ENCODE measurements around the gene ARFIP2.

The ARFIP2 gene

GRCh38 chr11:6431861-6432260, 49.3 kb downstream of the ARFIP2 start:
- Histone ChIP-seq H3K9me3 (ENCODE audit: control insufficient read depth, low read length) (no peaks in the 10 kb centered on the region), H3K27ac (ENCODE audit: low read length, poor library complexity, severe bottlenecking) (no peak overlapping the region), H2AK5ac (ENCODE audit: low read length, severe bottlenecking) (no peak overlapping the region), H3K4me2 (ENCODE audit: low read length, poor library complexity, severe bottlenecking) (no peak overlapping the region), H3K4ac (ENCODE audit: low read depth in 1 of 2, low read length in 2 of 2) (no peak overlapping the region), H3K36me3 (ENCODE audit: control insufficient read depth in 1 of 2, insufficient read depth in 2 of 2, low read depth in 1 of 2, low read length in 2 of 2) (peaks cover 0 to 3% of the 10 kb centered on the region in 2 experiments), H2BK15ac (ENCODE audit: low read depth, poor library complexity, severe bottlenecking) (no peak overlapping the region), H4K91ac (ENCODE audit: low read length) (no peak overlapping the region), H4K8ac (ENCODE audit: low read length) (no peak overlapping the region), H2BK120ac (ENCODE audit: low read depth, low read length) (no peak overlapping the region), H3K9ac (ENCODE audit: low read length) (no peak overlapping the region), H3K14ac (ENCODE audit: low read length in 2 of 2) (no peak overlapping the region), H2BK12ac (ENCODE audit: low read length in 2 of 2) (no peak overlapping the region), H3K79me1 (replicated peaks; ENCODE audit: low read length, poor library complexity, severe bottlenecking) (no peaks in the 10 kb centered on the region), H3K27me3 (ENCODE audit: control insufficient read depth in 1 of 2, insufficient read depth in 1 of 2, low read length in 2 of 2) (no peaks in the 10 kb centered on the region), H3K18ac (ENCODE audit: low read depth in 1 of 2, low read length in 2 of 2) (no peak overlapping the region), H3K4me1 (ENCODE audit: control insufficient read depth, insufficient read depth, low read depth, low read length) (peaks cover 4% of the 10 kb centered on the region), H2BK5ac (ENCODE audit: low read depth, low read length, poor library complexity, severe bottlenecking) (no peak overlapping the region), H3K4me3 (ENCODE audit: insufficient read depth in 1 of 2, low read depth in 1 of 2, low read length in 2 of 2) (no peak overlapping the region), H2AFZ (ENCODE audit: low read depth, low read length) (no peak overlapping the region), H3K23ac (ENCODE audit: low read length in 2 of 2) (no peak overlapping the region)
- peak; percentile 40 for DNase-seq
- 33% methylated on average over 3 of the region's 3 CpGs for WGBS

GRCh38 chr11:6427516-6427915, 53.6 kb downstream of the ARFIP2 start:
- Histone ChIP-seq H3K18ac (ENCODE audit: low read depth in 1 of 2, low read length in 2 of 2) (no peak overlapping the region), H3K9me3 (ENCODE audit: control insufficient read depth, low read length) (no peaks in the 10 kb centered on the region)

More at GRCh38 chr11:6427516-6427915, 53.6 kb downstream of the ARFIP2 start:
- Histone ChIP-seq H2BK12ac (ENCODE audit: low read length in 2 of 2) (no peak overlapping the region), H3K9ac (ENCODE audit: low read length) (no peak overlapping the region), H2BK120ac (ENCODE audit: low read depth, low read length) (no peak overlapping the region), H3K4ac (ENCODE audit: low read depth in 1 of 2, low read length in 2 of 2) (no peak overlapping the region), H3K27ac (ENCODE audit: low read length, poor library complexity, severe bottlenecking) (no peak overlapping the region), H2BK5ac (ENCODE audit: low read depth, low read length, poor library complexity, severe bottlenecking) (no peak overlapping the region), H3K14ac (ENCODE audit: low read length in 2 of 2) (no peak overlapping the region), H3K79me1 (replicated peaks; ENCODE audit: low read length, poor library complexity, severe bottlenecking) (no peaks in the 10 kb centered on the region), H3K23ac (ENCODE audit: low read length in 2 of 2) (no peak overlapping the region), H2AFZ (ENCODE audit: low read depth, low read length) (no peak overlapping the region), H2BK15ac (ENCODE audit: low read depth, poor library complexity, severe bottlenecking) (no peak overlapping the region), H3K4me3 (ENCODE audit: insufficient read depth in 1 of 2, low read depth in 1 of 2, low read length in 2 of 2) (no peak overlapping the region), H3K27me3 (ENCODE audit: control insufficient read depth in 1 of 2, insufficient read depth in 1 of 2, low read length in 2 of 2) (peaks cover 0 to 14% of the 10 kb centered on the region in 2 experiments), H4K91ac (ENCODE audit: low read length) (no peak overlapping the region), H2AK5ac (ENCODE audit: low read length, severe bottlenecking) (no peak overlapping the region), H4K8ac (ENCODE audit: low read length) (no peak overlapping the region), H3K4me1 (ENCODE audit: control insufficient read depth, insufficient read depth, low read depth, low read length) (peaks cover 4% of the 10 kb centered on the region), H3K36me3 (ENCODE audit: control insufficient read depth in 1 of 2, insufficient read depth in 2 of 2, low read depth in 1 of 2, low read length in 2 of 2) (no peaks in the 10 kb centered on the region), H3K4me2 (ENCODE audit: low read length, poor library complexity, severe bottlenecking) (no peak overlapping the region)
- no peak for DNase-seq
